Endothelial cell of umbilical vein (primary cell): ENCODE data around the gene IDUA. TPM values are rescaled to one million over a fixed set of nuclear protein-coding genes. Genes with fewer than 3 reads are reported as not detected.

Source experiments
- BruUV-seq: library from RNA; stranded (reverse); fragments of 400-500 nt; replicated peaks from 2 replicates; lab custom pipeline; 2021; lab: Mats Ljungman, UMichigan
- CTCF ChIA-PET: fragments of 300-600, 350-600 bp; sonication (Branson Sonifier 250); formaldehyde crosslinking; loops from one replicate; lab custom pipeline; 2021; ENCODE audit warnings: antibody characterized with exemption, inconsistent platforms; lab: Charles Lee
- POLR2A ChIA-PET: fragments of 300-600, 350-600 bp; sonication (Branson Sonifier 250); formaldehyde crosslinking; loops from one replicate; lab custom pipeline; 2021; ENCODE audit warnings: antibody characterized with exemption, inconsistent platforms; lab: Charles Lee
- DNase-seq: peaks from one replicate; pipeline ENCODE4 v3.0.0-alpha.2; 2011; ENCODE audit warnings: low read depth, low spot score
- FAIRE-seq: peaks from 2 replicates; lab custom pipeline; 2011; peaks lifted over from hg19 to GRCh38; lab: Jason Lieb, UNC
- H2AFZ ChIP-seq: 2 replicates; pipeline ENCODE4 v1.6.0; 2012; ENCODE audit warnings: low read depth, low read length, control low read depth, inconsistent platforms
- H3K27ac ChIP-seq: 2 replicates; pipeline ENCODE4 v1.5.1; 2011; ENCODE audit warnings: low read depth, mild to moderate bottlenecking, control low read depth, low read length, moderate library complexity; ENCODE audit not compliant: insufficient read depth
- H3K27me3 ChIP-seq, 2 experiments: 2 replicates each; pipeline versions ENCODE4 v1.6.0 to v1.6.1; 2011; ENCODE audit warnings: low read length in 2 of 2, mixed read lengths in 1 of 2; ENCODE audit not compliant: control insufficient read depth in 2 of 2, insufficient read depth in 2 of 2
- H3K36me3 ChIP-seq, 2 experiments: 2 replicates in 1 of 2; 3 replicates in 1 of 2; pipeline ENCODE4 v1.5.1; 2011; ENCODE audit warnings: low read length in 2 of 2, mild to moderate bottlenecking in 1 of 2, moderate library complexity in 1 of 2; ENCODE audit not compliant: control insufficient read depth in 2 of 2, insufficient read depth in 2 of 2; ENCODE audit errors: extremely low read depth in 1 of 2
- H3K4me1 ChIP-seq: 3 replicates; pipeline ENCODE4 v1.5.1; 2011; ENCODE audit warnings: mild to moderate bottlenecking, low read length; ENCODE audit not compliant: control insufficient read depth, insufficient read depth; ENCODE audit errors: extremely low read depth
- H3K4me2 ChIP-seq: 2 replicates; pipeline ENCODE4 v1.6.1; 2011; ENCODE audit warnings: low read length, control low read depth, mixed read lengths; ENCODE audit not compliant: insufficient read depth
- H3K4me3 ChIP-seq, 3 experiments: fragments of 200-600 bp in 1 of 3; sonication (generic), shearing (Covaris generic) in 1 of 3; replicated peaks in 1 of 3; 2 replicates each; pipeline ENCODE4 v1.5.1; 2011 to 2016; ENCODE audit warnings: control low read depth in 3 of 3, low read length in 3 of 3, mild to moderate bottlenecking in 2 of 3, inconsistent platforms in 1 of 3, low read depth in 1 of 3, moderate library complexity in 1 of 3; ENCODE audit not compliant: insufficient read depth in 1 of 3
- H3K79me2 ChIP-seq: 2 replicates; pipeline ENCODE4 v1.6.0; 2012; ENCODE audit warnings: low read length, inconsistent platforms; ENCODE audit not compliant: control insufficient read depth, insufficient read depth
- H3K9ac ChIP-seq: replicated peaks from 2 replicates; pipeline ENCODE3; 2011; ENCODE audit warnings: low read length, control low read depth; ENCODE audit not compliant: insufficient read depth; ENCODE audit errors: extremely low read depth
- H3K9me1 ChIP-seq: replicated peaks from 3 replicates; pipeline ENCODE4 v1.6.0; 2011; ENCODE audit warnings: mild to moderate bottlenecking, low read length; ENCODE audit not compliant: control insufficient read depth, insufficient read depth; ENCODE audit errors: extremely low read depth
- H3K9me3 ChIP-seq: replicated peaks from 2 replicates; pipeline ENCODE4 v1.5.1; 2012; ENCODE audit warnings: low read length, inconsistent platforms; ENCODE audit not compliant: control insufficient read depth, insufficient read depth
- H4K20me1 ChIP-seq: replicated peaks from 2 replicates; pipeline ENCODE3; 2011; ENCODE audit warnings: mild to moderate bottlenecking, low read length; ENCODE audit not compliant: control insufficient read depth, insufficient read depth; ENCODE audit errors: extremely low read depth
- CTCF ChIP-seq, 2 donors: IDR thresholded peaks; 1 replicate in 1 of 2; 2 replicates in 1 of 2; pipeline ENCODE4 v1.5.1; 2011; ENCODE audit warnings: low read length in 2 of 2, mild to moderate bottlenecking in 2 of 2, moderate library complexity in 2 of 2, control low read depth in 1 of 2, inconsistent platforms in 1 of 2, low read depth in 1 of 2; ENCODE audit not compliant: insufficient read depth in 1 of 2; ENCODE audit errors: extremely low read depth in 1 of 2
- EZH2 ChIP-seq: IDR thresholded peaks from 2 replicates; pipeline ENCODE4 v1.6.1; 2012; ENCODE audit warnings: borderline replicate concordance, low read depth, mild to moderate bottlenecking, moderate library complexity, low read length, inconsistent platforms; ENCODE audit not compliant: severe bottlenecking
- FOS ChIP-seq: IDR thresholded peaks from 2 replicates; pipeline ENCODE4 v1.6.1; 2011; ENCODE audit warnings: mild to moderate bottlenecking, low read length, moderate library complexity, borderline replicate concordance; ENCODE audit not compliant: insufficient read depth
- GATA2 ChIP-seq: IDR thresholded peaks from 2 replicates; pipeline ENCODE4 v1.7.0; 2011; ENCODE audit warnings: low read depth, mild to moderate bottlenecking, moderate library complexity, mixed read lengths, low read length; ENCODE audit not compliant: insufficient read length, insufficient read depth
- JUN ChIP-seq: IDR thresholded peaks from 2 replicates; pipeline ENCODE4 v1.6.1; 2011; ENCODE audit warnings: borderline replicate concordance, low read depth; ENCODE audit not compliant: insufficient read length, insufficient read depth
- MAX ChIP-seq: IDR thresholded peaks from 2 replicates; pipeline ENCODE4 v1.6.1; 2011; ENCODE audit not compliant: insufficient read depth, insufficient read length
- MYC ChIP-seq: IDR thresholded peaks from one replicate; pipeline ENCODE4 v1.6.1; 2011; ENCODE audit warnings: mild to moderate bottlenecking, low read depth, low read length
- POLR2A ChIP-seq: IDR thresholded peaks from 2 replicates; pipeline ENCODE4 v1.6.1; 2012; ENCODE audit warnings: low read depth, mild to moderate bottlenecking, control low read depth, low read length
- POLR2AphosphoS5 ChIP-seq: IDR thresholded peaks from 2 replicates; pipeline ENCODE4 v1.6.1; 2012; ENCODE audit warnings: low read depth, mild to moderate bottlenecking, control low read depth, low read length, moderate library complexity; ENCODE audit not compliant: insufficient read depth
- dilution Hi-C: fragments of 300-500 bp; cut with MboI; formaldehyde crosslinking; loops from one replicate; pipeline ENCODE4 v1.15.0; 2019; ENCODE audit warnings: low sequenced_read_pairs; ENCODE audit not compliant: extremely low pct_ligation_motif_present
- intact Hi-C: fragments of 100-400 bp; cut with micrococcal nuclease; formaldehyde crosslinking; loops from one replicate; pipeline ENCODE4 v1.10.0; 2022
- polyA plus RNA-seq, 4 experiments: library from polyadenylated mRNA; depleted of rRNA in 3 of 4; stranded (reverse) in 3 of 4; unstranded in 1 of 4; fragments of >200 nt; gene quantifications; 2 replicates each; pipeline versions ENCODE4 v1.2.1 to v1.2.3, GENCODE V29; 2011 to 2012; ENCODE audit warnings: missing spikeins in 1 of 4
- total RNA-seq: library from RNA; stranded (reverse); gene quantifications from 2 replicates; pipeline ENCODE4 v1.2.3, GENCODE V29; 2021

Gene IDUA
- total and polyA plus RNA-seq, 2 donors (not counting 3 experiments of a cell fraction or from before 2014, with no cell fraction given): 19.1 to 34.1 TPM

GRCh38 chr4:966266-967112, 20.4 kb upstream of the IDUA start:
- dilution Hi-C loops (no loop called here), intact Hi-C loops (no loop called here)
- TF ChIP-seq EZH2: no peak
- TF ChIP-seq POLR2AphosphoS5: no peak
- no peak for TF ChIP-seq CTCF (IDR thresholded peaks at IDR 0.05; ENCODE audit: extremely low read depth in 1 of 2, insufficient read depth in 1 of 2, low read depth in 1 of 2, low read length in 2 of 2)
- no peak for TF ChIP-seq POLR2A
- no peak for TF ChIP-seq GATA2
- no peak for TF ChIP-seq JUN
- no peak for TF ChIP-seq MAX
- no peak for TF ChIP-seq FOS
- no peak for TF ChIP-seq MYC
- Histone ChIP-seq H3K4me3 (no peak overlapping the region), H2AFZ (no peak overlapping the region), H4K20me1 (no peaks in the 10 kb centered on the region), H3K4me2 (no peak overlapping the region), H3K79me2 (no peaks in the 10 kb centered on the region), H3K36me3 (peaks cover 0 to 24% of the 10 kb centered on the region in 2 experiments), H3K9me1 (no peaks in the 10 kb centered on the region), H3K27me3 (no peaks in the 10 kb centered on the region), H3K9ac (no peak overlapping the region), H3K9me3 (no peaks in the 10 kb centered on the region), H3K4me1 (no peaks in the 10 kb centered on the region), H3K27ac (no peak overlapping the region)
- no TSS peak for BruUV-seq
- DNase-seq: no peak
- ChIA-PET CTCF (no interaction called here), POLR2A (no interaction called here)
- no peak for FAIRE-seq
